Measurements from ENCODE around the gene ACCS.

The ACCS gene

GRCh38 chr11:44043157-44043556 is 22.9 kb upstream of the ACCS start:
- no peak for DNase-seq (ENCODE audit: low read depth in 2 of 2)

GRCh38 chr11:44046182-44046581 is 19.9 kb upstream of the ACCS start:
- DNase-seq (ENCODE audit: low read depth in 2 of 2): no peak

DNA sequence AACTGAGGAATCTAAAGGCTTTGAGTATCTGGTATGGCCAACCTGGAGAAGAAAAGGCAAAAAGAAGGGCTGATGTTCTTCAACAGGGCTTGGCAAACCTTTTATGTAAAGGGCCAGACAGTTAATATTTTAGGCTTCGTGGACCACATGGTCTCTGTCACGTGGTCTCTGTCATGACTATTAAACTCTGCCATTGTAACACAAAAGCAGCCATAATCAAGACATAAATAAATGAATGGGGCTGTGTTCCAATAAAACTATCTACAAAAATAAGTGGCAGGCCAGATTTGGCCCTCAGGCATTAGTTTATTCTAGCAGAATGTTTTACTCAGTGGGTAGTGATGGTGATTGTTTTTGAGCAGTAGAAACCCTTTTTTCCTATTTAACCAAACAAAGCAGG is 18.8 kb upstream of the ACCS start:
- no peak for DNase-seq (ENCODE audit: low read depth in 2 of 2)

GRCh38 chr11:44047931-44048431 is 18.1 kb upstream of the ACCS start, which contains the start of gene ACCSL:
TSS of gene ACCSL (plus strand) at chr11:44047981. CDS start at chr11:44048037, 56 bp downstream.
- no peak for DNase-seq (ENCODE audit: low read depth in 2 of 2)

DNA sequence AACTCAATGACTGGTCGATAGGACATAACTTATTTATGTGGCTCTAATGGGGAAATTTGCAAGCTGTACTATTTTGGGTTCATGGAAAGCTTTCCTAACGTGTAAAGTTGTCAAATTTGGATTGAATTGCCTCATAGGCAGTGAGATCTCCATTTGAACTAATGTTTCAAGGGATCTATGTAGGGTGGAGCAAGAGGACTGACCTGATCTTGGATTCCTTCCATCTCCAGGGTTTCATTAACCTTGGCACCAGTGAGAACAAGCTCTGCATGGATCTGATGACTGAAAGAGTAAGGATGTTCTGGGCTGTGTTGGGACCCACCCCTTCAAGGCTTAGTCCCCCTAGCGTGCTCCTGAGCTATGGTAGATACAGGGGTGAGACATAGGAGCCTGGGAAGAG is 16.2 kb upstream of the ACCS start:
- no peak for DNase-seq (ENCODE audit: low read depth in 2 of 2)

- no peak for DNase-seq (ENCODE audit: low read depth in 2 of 2)
Observed at GRCh38 chr11:44051171-44051570, 14.9 kb upstream of the ACCS start.

DNA sequence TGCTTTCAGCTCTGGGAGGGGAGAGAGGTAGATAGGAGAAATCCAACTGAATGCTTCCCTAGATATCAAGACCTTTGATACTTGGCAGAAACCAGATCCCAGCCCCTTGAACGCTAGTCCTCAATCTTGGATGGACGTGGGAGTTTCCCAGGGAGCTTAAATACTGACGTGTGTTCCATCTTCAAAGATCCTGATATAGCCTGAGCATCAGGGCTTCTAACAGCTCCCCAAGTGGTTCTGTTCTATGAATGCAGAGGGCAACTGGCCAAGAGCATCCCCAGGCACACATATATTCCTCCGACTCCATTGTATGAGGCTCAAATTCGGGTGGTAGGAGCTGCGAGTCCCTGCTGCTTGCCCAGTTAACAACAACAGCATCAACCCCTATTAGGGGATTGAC is 8.7 kb upstream of the ACCS start:
- DNase-seq (ENCODE audit: low read depth in 2 of 2): no peak

GRCh38 chr11:44058275-44058674 is 7.8 kb upstream of the ACCS start:
- no peak for DNase-seq (ENCODE audit: low read depth in 2 of 2)

- no peak for DNase-seq (ENCODE audit: low read depth in 2 of 2)
Observed at GRCh38 chr11:44065161-44065661, 859 bp upstream of the ACCS start.

DNA sequence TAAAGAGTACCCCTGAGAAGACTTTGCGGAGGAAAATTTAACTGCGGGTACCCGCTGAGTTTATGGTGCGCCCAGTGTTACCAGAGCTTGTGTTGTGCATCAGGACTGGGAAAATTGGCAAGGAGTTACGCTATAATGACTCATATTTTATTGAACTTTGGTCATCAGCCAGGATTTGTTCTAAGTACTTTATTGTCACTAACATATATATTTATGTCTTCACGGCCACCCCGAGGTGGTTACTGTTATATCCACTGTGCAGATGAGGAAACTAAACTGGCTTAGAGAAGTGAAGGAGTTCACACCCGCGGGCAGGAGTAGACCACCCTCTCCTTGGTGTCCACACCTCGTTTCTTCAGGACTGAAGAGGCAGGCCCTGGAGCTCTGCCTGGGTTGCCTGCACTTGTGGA is 667 bp downstream of the ACCS start:
- no peak for DNase-seq (ENCODE audit: low read depth in 2 of 2)

DNA sequence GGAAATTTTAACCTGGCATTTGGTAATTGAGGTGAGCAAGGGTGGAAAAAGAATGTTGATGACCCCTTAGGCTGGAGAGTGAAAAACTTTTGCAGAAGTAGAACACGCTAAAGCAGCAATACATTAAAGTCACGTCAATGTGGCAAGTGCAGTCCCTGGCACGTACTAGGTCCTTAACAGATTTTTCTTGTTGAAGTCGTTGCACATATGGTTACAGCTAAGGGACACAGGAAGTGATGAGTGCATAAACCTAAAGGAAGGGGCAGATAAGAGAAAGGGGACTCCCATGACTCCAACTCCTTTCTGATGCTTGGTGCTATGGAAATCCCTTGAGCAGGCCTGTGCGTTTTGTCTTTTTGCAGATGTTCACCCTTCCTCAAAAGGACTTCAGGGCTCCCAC is 1.2 kb downstream of the ACCS start:
- no peak for DNase-seq (ENCODE audit: low read depth in 2 of 2)

GRCh38 chr11:44068180-44068579 is 2.1 kb downstream of the ACCS start:
- DNase-seq (ENCODE audit: low read depth in 2 of 2): no peak

GRCh38 chr11:44071157-44071556 is 5.1 kb downstream of the ACCS start:
- DNase-seq (ENCODE audit: low read depth in 2 of 2): no peak

DNA sequence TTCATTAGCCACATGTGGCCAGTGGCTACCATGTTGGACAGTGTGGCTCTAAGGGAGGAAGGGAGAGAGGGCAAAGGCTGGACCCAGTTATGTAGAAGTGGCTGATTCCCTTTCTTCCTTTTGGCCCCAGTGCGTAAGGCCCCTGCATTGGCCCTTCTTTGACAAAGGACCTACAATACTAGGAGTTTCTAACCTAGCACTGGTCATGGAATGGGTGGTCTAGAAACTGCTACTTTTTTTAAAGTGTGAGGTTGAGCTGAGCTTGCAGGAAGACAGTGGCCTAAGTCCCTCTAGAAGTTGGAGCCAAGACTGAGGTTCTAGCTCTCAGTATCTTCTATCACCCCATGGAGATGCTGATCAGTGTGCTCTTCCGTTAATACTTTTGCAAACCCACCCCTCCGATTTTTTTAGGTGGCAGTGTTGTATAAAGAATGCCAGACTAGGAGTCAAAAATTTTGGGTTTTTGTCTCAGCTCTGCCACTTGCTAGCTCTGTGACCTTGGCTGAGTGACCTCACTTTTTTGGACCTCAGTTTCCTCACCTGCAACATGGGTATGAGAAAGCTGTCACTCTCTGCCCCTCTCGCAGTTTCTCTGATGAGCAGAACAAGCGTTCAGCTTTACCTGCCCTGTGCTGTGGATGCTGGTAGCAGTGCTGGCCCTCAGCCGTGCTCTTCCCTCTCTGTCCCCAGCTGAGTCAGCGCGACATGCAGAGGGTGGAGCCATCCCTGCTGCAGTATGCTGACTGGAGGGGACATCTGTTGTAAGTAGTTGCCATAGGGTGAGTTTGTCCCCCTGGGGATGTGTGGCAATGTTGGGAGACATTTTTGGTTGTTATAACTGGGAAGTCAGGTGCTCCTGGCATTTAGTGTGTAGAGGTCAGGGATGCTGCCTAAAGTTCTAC is 6.9 kb downstream of the ACCS start:
- DNase-seq (ENCODE audit: low read depth in 2 of 2): no peak

GRCh38 chr11:44078794-44079193 is 12.7 kb downstream of the ACCS start:
- no peak for DNase-seq (ENCODE audit: low read depth in 2 of 2)

- no peak for DNase-seq (ENCODE audit: low read depth in 2 of 2)
Observed at GRCh38 chr11:44079376-44079775, 13.3 kb downstream of the ACCS start.

DNA sequence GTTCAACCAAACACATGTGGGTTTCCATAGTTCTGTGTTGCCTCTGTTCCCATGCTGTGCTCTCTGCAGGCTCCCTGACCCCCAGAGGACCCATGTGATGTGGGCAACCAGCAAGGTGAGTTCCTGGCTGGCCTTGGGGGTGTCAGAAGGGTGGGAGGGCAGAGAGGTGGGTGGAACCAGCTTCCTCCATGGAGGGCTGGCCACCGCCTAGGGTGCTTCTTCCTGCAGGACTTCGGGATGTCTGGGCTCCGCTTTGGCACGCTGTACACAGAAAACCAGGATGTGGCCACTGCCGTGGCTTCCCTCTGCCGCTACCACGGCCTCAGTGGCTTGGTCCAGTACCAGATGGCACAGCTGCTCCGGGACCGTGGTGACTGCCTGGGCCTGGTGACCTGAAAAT is 14.9 kb downstream of the ACCS start:
- DNase-seq (ENCODE audit: low read depth in 2 of 2): no peak

- DNase-seq (ENCODE audit: low read depth in 2 of 2): no peak
Observed at GRCh38 chr11:44082645-44083044, 16.6 kb downstream of the ACCS start.

DNA sequence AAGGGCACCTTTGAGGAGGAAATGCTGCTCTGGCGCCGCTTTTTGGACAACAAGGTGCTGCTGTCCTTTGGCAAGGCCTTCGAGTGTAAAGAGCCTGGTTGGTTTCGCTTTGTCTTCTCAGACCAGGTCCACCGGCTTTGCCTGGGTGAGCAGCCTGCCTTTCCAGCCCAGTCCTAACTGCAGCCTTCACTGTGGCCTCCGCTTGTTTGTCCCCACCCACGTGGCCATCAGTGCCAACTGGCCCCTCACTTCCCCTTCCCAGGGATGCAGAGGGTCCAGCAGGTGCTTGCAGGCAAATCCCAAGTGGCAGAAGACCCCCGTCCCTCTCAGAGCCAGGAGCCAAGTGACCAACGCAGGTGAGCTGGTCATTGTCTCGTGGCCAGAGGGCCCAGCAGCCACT is 17.4 kb downstream of the ACCS start:
- no peak for DNase-seq (ENCODE audit: low read depth in 2 of 2)

- no peak for DNase-seq (ENCODE audit: low read depth in 2 of 2)
Observed at GRCh38 chr11:44083906-44084305, 17.8 kb downstream of the ACCS start.

- DNase-seq (ENCODE audit: low read depth in 2 of 2): no peak
Observed at GRCh38 chr11:44085330-44085729, 19.3 kb downstream of the ACCS start.

DNA sequence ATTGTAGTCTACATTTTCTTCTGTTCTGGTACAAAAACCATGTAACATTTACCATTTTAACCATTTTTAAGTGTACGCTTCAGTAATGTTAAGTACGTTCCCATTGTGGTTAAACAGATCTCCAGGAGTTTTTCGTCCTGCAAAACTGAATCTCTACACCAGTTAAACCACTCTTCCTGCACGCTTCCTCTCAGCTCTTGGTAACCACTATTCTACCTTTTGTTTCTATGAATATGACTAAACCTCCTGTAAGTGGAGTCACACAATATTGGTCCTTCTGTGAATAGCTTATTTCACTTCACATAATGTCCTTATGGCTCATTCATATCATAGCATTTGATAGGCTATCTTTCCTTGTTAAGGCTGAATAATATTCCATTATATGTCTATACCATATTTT is 22.3 kb downstream of the ACCS start:
- DNase-seq (ENCODE audit: low read depth in 2 of 2): no peak

- DNase-seq (ENCODE audit: low read depth in 2 of 2): no peak
Observed at GRCh38 chr11:44088871-44089270, 22.8 kb downstream of the ACCS start.
